Transverse colon (tissue), 4 donors: ENCODE data around the gene KANSL3.

Experiments used
- CTCF ChIP-seq, 5 experiments: fragments of 200-600 bp in 3 of 5; fragments of 450-650 bp in 2 of 5; sonication (generic) in 3 of 5; IDR thresholded peaks; 1 replicate in 2 of 5; 2 replicates in 3 of 5; pipeline ENCODE4 v1.5.1; 2016 to 2017; ENCODE audit warnings: antibody characterized with exemption in 5 of 5, inconsistent platforms in 3 of 5, mild to moderate bottlenecking in 2 of 5, moderate library complexity in 1 of 5
- POLR2A ChIP-seq: fragments of 450-650 bp; IDR thresholded peaks from one replicate; pipeline ENCODE4 v1.6.1; 2016; ENCODE audit warnings: antibody characterized with exemption, mild to moderate bottlenecking, moderate library complexity
- POLR2AphosphoS5 ChIP-seq, 3 donors: sonication (generic); formaldehyde crosslinking; IDR thresholded peaks; one replicate each; pipeline ENCODE4 v1.6.1; 2016; ENCODE audit warnings: antibody characterized with exemption in 3 of 3

- TF ChIP-seq CTCF (IDR thresholded peaks at IDR 0.05) (no peak), POLR2A (no peak), POLR2AphosphoS5 (IDR thresholded peaks at IDR 0.05) (peak in 1 of 3 donors; percentile 44)
Measured at GRCh38 chr2:96556441-96557330, 81.4 kb downstream of the KANSL3 start.
